HG03469 (cell line): ENCODE data around the gene CBX5.
"Not testable (repeated sequence)": the region's sequence is repeated elsewhere in the genome, so short reads cannot be mapped to it uniquely, and the experiment has no call there.

Experiments
- ATAC-seq: cut with Tn5 transposase; IDR thresholded peaks from one replicate; pipeline ENCODE4 v1.9.1; 2021; ENCODE audit warnings: mild to moderate bottlenecking, moderate library complexity, moderate number of reproducible peaks; ENCODE audit not compliant: unreplicated experiment

Gene CBX5

DNA sequence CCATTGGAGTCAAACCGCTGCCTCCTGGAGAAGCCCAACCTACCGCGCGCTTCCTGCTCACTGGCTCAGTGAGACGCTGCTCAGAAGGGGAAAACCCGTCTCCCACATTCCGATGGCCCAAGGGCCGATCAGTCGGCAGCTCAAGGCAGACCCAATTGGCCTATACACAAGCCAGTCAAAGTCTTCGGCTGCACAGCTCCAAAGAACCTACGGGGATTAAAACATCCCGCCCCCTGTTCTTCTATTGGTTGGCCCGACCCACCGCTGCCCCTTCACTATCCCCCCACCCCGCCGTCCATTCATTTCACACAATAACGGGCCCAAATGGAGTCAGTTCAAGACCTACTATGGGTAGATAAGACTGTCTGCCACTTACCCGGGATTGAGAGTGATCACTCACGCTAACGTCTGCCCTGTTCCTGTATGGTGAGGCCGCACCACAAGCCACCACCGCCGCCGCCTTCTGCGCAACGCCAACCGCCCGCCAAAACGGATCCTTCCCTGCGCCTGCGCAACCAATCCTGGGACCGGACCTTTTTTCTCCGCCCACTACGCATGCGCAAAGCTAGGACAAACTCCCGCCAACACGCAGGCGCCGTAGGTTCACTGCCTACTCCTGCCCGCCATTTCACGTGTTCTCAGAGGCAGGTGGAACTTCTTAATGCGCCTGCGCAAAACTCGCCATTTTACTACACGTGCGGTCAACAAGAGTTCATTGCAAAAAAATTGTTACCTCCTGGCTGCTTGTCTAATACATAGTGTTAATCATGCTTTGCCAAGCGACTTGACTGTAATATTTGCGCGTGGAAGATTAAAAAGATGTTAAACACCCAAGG, at the start of gene CBX5:
Gene CBX5 (minus strand): TSS at position 491 of the 836 bp plus-strand sequence. CDS start 22,472 bp downstream, outside the sequence.
- peak; percentile 61 for ATAC-seq

DNA sequence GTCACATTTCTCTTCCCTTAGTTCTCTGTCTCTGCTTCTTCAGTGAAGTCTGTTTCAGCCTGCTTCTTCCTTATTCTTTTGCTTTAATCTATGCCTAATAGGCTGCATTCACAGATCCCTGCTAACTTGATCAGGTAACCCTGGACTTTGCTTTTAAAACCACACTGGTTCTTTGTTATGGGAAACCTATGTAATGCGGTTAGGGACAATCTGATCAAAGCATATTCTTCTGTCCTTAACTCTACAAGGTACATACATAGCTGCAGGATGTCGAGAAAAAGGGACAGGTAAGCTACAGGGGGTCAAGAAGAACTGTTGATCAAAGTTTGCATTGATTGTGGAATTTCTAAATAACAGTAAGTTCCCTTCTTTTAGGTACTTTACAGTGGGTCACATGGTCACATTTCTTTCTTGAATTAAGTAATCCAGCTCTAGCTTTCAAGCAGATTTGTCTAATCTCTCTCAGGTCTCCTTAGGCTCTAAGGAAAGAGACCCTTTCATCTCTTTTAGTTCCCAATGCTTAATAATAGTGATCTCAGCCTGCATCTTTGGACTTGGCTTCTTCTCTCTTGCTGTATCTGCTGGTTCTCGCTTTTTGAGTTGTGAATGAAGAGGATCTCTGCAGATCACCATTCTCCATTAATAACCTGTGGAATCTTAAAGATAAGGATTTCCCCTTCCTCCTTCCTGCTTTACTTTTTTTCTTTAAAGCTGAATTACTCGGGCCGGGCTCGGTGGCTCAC, 48.8 kb upstream of the CBX5 start:
- ATAC-seq, result no peak

DNA sequence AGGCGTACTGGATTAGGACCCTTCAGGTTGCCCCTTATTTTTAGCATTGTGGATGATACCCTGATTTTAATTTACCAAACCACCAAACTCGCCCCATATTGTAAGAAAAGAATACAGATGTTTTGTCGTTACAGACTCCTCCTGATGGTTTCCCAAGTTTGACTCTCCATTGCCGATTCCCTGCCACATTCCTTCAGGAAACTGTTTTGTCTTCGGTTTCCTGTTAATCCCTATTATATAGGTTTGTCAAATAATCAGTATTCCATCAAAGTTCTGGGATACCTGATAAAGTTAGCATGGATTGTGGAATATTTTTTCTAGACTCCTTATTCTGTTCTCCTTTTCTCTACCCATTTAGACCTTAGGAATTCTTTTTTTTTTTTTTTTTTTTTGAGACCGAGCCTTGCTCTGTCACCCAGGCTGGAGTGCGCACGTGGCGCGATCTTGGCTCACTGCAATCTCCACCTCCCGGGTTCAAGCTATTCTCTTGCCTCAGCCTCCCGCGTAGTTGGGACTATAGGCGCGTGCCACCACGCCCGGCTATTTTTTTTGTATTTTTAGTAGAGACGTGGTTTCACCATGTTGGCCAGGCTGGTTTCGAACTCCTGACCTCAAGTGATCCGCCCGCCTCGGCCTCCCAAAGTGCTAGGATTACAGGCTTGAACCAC, 45.7 kb upstream of the CBX5 start:
- ATAC-seq, result not testable (repeated sequence)

DNA sequence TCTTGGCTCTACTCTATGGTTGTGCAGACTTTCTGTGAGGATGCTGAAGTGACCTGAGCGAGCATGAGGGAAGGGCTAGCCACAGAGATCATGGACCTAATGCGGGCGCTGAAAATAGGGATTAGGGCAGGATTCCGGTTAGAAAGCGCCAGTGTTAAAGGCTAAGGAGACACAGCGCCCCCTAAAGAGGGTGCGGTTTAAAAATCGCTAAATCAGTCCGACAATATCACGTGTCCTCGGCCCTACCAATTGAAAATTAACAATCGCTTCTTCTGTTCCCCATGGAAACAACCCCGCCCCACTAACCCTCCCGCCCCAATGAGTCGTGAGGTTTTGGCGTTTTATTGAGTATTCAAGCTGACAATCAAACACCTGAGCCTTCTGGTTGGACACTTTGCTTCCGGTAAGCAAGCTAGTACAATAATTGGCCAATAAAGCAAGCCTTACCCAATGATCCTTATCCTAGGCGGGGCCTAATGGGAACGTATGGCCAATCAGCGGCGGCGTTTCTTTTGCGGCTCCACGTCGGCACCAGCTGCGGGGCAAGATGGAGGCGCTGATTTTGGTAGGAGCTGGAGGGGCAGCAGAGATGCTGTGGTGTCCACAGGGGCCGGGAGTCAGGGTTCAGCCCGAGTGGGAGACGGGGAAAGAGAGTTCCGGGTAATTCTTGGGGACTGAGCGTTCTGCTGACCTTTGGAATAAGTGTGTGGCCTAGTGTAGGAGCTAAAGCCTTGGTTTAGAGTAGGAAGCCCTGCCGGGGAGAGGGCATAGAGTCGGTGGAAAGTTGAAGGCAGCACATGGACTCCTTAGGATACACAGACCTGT, 44.9 kb upstream of the CBX5 start, which contains the start of gene COPZ1:
Gene COPZ1 (plus strand): TSS at position 515 of the 825 bp plus-strand sequence. CDS start 33 bp downstream, at position 548.
- peak; percentile 99 for ATAC-seq

DNA sequence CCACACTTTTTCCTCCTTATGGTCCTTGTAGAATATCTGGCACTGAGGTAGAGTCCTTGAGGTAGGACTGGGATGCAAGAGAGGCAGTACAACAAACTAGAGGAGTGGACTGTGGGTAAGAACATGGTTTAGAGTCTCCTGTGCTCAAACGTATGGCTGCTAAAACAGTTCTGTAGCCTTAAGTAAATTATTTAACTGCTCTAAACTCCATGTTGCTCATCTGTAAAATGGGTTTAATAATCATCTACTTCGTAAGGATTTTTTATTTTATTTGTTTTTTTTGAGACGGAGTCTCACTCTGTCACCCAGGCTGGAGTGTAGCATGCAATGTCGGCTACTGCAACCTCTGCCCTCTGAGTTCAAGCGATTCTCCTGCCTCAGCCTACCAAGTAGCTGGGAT, 41.4 kb upstream of the CBX5 start:
- no peak for ATAC-seq

DNA sequence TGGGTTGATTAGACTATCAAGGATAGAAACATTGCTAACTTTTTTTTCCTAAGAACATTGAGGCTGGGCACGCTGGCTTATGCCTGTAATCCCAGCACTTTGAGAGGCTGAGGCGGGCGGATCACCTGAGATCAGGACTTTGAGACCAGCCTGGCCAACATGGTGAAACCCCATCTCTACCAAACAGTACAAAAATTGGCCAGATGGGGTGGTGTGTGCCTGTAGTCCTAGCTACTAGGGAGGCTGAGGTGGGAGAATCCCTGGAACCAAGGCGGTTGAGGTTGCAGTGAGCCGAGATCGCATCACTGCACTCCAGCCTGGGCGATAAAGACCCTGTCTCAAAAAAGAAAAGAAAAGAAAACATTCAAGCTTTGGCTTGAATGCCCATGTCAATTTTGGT, 32.4 kb upstream of the CBX5 start:
- ATAC-seq, result not testable (repeated sequence)

DNA sequence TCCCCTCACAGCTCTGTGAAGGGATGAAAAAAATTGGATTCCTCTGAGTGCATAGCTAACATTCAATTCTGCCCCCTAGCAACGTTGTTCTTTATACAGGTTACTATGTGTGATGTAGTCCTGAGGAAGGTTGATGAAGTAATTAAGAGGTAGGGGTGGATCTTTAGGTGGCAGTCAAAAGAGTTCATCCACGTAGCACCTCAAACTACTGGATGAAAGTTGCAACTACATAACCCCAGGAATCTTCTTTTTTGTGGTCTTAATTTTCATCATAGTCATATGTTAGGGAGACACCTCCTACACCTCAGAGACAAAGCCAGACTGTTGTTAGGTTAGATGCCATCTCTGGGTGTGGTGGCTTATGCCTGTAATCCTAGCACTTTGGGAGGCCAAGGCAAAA, 31.1 kb upstream of the CBX5 start:
- no peak for ATAC-seq

DNA sequence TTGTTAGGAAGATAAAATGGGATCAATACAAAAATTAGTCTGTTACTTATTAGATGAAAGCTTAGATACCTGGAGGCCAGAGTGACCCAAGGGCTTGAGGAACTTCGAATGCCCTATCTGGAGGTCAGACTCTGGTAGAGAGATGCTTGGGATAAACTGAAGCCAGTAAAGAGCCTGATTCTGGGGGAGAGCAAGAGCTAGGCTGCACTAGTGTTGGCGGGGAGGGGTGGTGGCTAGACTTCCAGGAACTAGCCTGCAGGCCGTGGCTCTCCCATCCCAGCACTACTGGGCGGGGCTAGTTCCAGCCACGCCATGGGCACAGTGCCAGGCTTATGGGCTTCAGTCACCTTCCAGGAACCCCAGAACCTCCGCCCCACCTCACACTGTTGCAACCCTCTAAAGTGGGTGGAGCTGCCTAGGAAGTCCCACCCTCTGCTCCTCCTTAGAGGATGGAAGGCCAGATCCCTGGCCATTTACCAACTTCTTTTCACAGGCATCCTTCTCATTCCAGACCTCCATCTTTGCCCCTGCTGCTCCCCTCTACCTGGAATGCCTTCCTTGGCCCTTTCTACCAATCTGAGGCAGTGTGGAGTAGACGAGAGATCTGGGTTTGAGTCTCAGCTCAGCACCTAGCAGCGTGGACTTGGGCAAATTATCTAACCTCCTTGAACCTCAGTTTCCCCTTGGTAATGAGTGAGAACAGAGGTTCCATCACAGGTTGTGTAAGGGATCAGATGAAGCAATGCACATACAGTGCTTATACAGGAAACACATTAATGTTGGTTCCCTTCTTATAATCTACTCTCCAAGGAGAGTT, 27.2 kb upstream of the CBX5 start:
- no peak for ATAC-seq

DNA sequence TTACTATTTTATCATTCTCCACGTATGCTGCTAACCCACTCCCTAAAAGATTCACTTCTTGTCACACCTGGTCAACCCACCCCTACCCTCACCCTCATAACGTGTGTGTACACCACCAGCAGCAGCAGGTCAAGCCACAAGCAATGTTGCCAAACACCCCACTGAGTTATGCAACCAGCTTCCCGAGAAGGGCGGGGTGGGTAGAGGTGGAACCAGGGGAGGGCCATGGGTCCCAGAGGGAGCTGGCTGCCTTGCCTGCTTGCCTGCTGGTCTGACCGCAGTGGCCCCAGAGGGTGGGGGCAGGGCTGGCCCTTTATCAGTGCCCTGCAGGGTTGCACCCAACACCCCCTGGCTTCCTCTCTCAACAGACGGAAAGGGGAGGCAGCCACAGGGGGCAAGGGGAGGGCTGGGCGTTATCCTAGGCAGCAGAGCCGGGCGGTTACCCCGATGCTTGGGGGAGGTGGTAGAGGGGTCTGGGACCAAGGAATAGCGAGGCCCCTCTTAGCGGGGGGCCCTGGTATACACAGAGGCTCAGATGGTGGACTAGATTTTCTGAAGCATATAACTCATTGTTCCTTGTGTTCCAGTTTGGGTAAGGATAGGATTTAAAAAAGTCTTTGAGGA, 24.4 kb upstream of the CBX5 start:
- ATAC-seq, result no peak

DNA sequence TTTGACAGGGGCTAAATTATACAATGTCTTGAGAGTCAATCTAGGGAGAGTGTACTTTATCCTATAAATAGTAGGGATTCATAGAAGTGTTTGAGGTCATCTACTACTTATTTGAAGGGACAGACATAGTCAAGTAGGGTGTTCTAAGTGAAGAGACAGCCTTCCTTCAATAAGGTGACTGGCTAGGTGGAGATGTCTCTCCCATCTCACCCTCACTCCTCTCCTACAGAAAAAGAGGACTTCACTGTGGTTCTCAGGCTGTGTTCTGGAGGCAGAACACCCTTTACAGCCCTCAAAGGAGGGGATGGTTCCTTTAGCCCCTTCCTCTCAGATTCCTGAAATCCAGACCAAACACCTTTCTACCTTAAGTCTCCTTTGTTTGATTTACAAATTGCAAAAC, 23.7 kb upstream of the CBX5 start:
- ATAC-seq, result no peak

DNA sequence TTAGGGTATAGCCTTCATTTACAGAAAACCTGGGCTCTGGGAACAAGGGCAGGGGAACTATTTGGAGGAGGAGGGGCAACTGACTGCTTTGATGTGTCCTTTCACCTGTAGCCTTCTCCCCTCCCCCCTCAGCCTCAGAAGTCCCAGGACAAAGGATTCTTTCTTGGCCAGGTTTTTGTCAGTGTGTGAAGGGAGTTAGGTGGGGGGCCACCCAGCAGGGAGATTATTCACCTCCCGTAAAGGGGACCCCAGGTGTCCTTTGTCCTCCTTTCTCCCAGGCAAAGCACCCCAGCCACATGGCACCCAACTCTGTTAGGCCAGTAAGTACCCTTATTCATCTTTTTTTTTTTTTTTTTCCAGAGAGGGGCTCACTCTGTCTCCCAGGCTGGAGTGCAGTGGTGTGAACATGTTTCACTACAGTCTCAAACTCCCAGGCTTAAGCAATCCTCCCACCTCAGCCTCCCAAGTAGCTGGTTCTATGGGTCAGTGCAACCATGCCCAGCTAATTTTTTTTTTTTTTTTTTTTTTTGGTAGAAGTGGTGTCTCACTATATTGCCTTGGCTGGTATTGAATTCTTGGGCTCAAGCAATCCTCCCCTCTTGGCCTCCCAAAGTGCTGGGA, 21.6 kb upstream of the CBX5 start:
- ATAC-seq, result no peak

DNA sequence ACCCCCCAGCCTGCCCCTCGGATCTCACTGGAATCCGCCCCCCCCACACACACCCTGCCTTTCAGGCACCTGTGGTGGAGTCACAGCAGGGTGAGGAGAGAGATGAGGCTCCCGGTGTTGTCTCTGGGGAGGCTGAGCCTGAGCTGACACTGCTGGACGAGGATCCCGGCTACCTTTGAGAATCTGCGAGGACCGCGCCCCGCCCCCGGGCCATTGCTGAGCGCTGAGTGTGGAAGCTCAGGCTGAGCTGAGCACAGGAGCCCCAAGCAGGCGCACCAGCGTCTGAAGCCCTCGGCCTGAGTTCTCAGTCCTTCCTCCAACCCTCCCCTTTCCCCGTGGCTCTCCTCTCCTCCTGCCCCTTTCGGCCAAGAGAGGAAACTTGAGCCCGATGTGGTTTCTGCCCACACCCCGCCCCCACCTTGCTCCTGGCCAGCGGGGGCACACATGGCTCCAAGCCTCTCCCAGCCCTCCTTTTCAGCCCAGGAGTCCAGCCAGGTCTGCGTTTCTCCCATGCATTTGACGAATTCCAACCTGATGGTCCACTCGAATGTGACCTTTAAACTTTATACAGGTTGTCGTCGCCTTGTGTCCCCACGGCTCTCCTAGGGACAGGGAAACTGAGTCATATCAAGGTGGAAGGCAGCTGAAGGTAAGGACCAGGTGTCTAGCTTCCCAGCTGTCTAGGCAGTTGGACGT, 21.0 kb upstream of the CBX5 start, which contains the start of gene NFE2:
Gene NFE2 (minus strand): TSS at position 284 of the 696 bp plus-strand sequence. CDS start 5,767 bp downstream, outside the sequence.
- ATAC-seq, result no peak

DNA sequence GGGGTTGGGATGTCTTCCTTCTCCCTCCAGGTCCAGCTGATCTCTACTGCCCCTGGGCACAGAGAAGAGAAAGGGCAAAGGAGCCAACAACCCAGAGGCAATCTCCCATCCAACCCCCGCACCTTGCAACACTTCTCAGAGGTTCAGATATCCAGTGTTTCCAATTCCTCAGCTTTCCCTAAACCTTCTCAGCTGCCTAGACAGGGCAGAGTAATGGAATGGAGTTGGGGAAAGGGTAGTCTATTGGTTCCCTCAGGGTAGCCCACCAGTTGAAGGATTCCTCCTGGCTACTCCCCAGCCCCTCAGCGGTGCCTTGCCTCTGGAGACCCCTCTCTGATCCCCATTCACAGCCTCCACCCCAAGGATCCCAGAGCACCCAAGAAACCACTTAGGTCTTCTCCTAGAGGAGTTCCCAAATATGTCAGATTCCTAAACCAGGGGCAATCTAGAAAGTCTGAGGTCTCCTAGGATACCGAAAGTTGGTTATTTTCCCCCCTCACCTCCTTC, 20.4 kb upstream of the CBX5 start:
- no peak for ATAC-seq

DNA sequence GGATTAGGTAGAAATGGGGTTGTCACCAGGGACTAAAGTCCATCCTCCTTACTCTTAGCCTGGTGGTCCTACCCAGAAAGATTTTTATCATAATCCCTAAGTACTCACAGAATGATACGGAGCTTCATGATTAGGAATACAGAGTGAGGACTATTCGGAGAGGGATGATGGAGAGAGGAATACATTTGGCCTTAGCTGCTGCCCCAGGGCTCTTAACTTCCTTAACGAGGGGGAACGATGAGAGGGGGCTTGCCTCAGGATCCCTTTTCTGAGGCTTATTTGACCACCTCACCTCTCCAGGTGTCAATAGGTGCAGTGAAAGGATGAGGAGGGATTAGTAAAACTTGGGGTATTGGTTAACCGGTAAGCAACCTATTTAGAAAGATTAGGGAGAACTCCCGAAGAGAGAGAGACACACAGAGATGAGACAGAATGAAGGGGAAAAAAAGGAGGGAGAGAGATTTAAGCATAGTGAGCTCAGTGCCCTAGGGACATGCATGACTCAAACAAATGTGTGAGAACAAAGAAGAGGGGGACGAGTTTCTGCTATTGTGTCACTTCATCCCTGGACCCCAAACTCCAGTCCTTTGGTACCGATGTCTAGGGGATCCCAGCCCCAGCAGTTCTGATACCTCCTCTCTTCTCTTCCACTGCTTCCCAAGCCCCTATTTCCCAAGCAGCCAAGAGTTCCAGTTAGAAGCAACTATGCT, 19.7 kb upstream of the CBX5 start:
- no peak for ATAC-seq

DNA sequence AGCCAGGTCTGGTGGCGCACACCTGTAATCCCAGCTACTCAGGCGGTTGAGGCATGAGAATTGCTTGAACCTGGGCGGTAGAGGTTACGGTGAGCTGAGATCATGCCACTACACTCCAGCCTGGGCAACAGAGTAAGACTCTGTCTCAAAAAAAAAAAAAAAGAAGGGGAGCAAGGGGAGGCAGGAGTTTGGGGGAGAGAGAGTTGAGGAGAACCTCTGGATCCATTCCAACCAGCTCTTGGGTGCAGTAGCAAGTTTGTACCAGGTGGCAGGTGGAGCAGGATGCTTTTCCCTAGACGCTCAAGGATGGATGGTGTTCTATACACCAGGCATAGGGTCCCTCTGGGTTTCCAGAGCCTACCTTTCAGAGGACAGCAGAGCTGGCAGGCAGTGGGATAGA, 19.0 kb upstream of the CBX5 start:
- ATAC-seq, result no peak

DNA sequence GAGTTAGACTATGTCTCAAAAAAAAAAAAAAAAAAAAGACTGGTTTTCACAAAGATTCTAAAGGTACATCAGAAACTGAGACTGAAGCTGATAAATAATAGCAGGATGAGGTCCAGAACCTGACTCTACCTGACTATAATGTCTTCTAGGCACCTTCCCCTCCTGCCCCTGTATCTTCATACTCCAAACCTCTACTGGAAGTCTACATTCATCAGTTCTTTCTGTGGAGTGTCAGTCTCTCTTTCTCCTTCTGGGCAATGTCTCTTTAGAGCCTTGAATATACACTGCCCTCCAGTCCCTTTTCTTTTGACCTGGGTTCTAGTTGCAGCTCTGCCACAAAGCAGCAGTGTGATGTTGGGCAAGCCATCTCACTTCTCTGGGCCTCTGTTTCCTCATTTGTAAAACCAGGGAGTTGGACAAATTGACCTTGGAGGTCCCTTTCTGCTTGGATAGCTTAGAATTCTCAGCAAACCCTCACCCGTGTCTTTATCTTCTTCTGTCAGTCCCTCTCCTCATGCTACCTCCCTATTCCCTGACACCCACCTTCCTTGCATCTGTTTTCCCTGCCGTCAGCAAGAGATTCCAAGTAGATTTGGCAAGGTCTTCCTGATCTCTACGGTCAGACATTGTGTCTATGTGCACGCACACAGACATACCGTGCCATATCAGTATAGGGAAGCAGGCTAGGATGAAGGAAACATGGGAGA, 16.6 kb upstream of the CBX5 start:
- no peak for ATAC-seq
